AG10803 (cell line): ENCODE data around the gene LRFN4.

Experiments used
- DNase-seq: peaks from one replicate; pipeline ENCODE4 v3.0.0; 2010; ENCODE audit warnings: low read depth
- H3K4me3 ChIP-seq: 2 replicates; pipeline ENCODE4 v1.5.1; 2011; ENCODE audit warnings: mild to moderate bottlenecking, low read length, control low read depth
- CTCF ChIP-seq: conservative IDR thresholded peaks from 2 replicates; pipeline ENCODE4 v1.5.1; 2011; ENCODE audit warnings: mild to moderate bottlenecking, low read length, control low read depth, inconsistent platforms

The LRFN4 gene

GRCh38 chr11:66862559-66863037, 5.7 kb downstream of the LRFN4 start:
- no peak for TF ChIP-seq CTCF
- H3K4me3 ChIP-seq = no peak overlapping the region
- no peak for DNase-seq

GRCh38 chr11:66863428-66864125, 6.7 kb downstream of the LRFN4 start:
- no peak overlapping the region for H3K4me3 ChIP-seq
- TF ChIP-seq CTCF = no peak
- no peak for DNase-seq

GRCh38 chr11:66864172-66864901, 7.5 kb downstream of the LRFN4 start:
- H3K4me3 ChIP-seq = no peak overlapping the region
- DNase-seq = no peak
- no peak for TF ChIP-seq CTCF

- DNase-seq = no peak
- no peak overlapping the region for H3K4me3 ChIP-seq
- no peak for TF ChIP-seq CTCF
These were observed 8.2 kb downstream of the LRFN4 start for GRCh38 chr11:66864924-66865697.

- no peak for DNase-seq
- H3K4me3 ChIP-seq = no peak overlapping the region
- TF ChIP-seq CTCF = no peak
These were observed 9.1 kb downstream of the LRFN4 start for GRCh38 chr11:66866007-66866406.

GRCh38 chr11:66866511-66866986, 9.7 kb downstream of the LRFN4 start:
- DNase-seq = no peak
- no peak for TF ChIP-seq CTCF
- H3K4me3 ChIP-seq = no peak overlapping the region
